ENCODE data around the gene GJB4.
A peak's percentile ranks its signal among the peaks of the same experiment; 100 is the strongest.

Gene GJB4

GRCh38 chr1:34779962-34780361, 20.4 kb downstream of the GJB4 start:
- DNase-seq: no peak

- DNase-seq: no peak
Observed at GRCh38 chr1:34780528-34780927, 21.0 kb downstream of the GJB4 start.

GRCh38 chr1:34781071-34781843, 21.7 kb downstream of the GJB4 start, which contains the start of gene GJB3:
GJB3 (plus strand) TSS chr1:34781214; CDS start chr1:34784763, 3,549 bp downstream.
- no peak for DNase-seq

GRCh38 chr1:34781844-34782391, 22.4 kb downstream of the GJB4 start:
- DNase-seq: no peak

GRCh38 chr1:34784751-34785221, 25.2 kb downstream of the GJB4 start:
- DNase-seq: no peak

GRCh38 chr1:34785231-34785874, 25.8 kb downstream of the GJB4 start:
- no peak for DNase-seq

GRCh38 chr1:34785875-34786470, 26.4 kb downstream of the GJB4 start:
- DNase-seq: no peak

GRCh38 chr1:34786521-34787325, 27.2 kb downstream of the GJB4 start:
- peak; percentile 66 for DNase-seq

- no peak for DNase-seq
Observed at GRCh38 chr1:34787461-34788420, 28.2 kb downstream of the GJB4 start.

GRCh38 chr1:34790985-34791384, 31.4 kb downstream of the GJB4 start:
- no peak for DNase-seq

GRCh38 chr1:34792424-34792823, 32.9 kb downstream of the GJB4 start:
- no peak for DNase-seq

- DNase-seq: no peak
Observed at GRCh38 chr1:34792868-34793727, 33.6 kb downstream of the GJB4 start, which contains the start of gene GJA4. GJA4 (plus strand) TSS chr1:34792999; CDS start chr1:34794214, 1,215 bp downstream.

- no peak for DNase-seq
Observed at GRCh38 chr1:34794001-34794789, 34.7 kb downstream of the GJB4 start.

- DNase-seq: no peak
Observed at GRCh38 chr1:34794790-34795180, 35.2 kb downstream of the GJB4 start.

- DNase-seq: no peak
Observed at GRCh38 chr1:34795916-34796315, 36.4 kb downstream of the GJB4 start.

- DNase-seq: no peak
Observed at GRCh38 chr1:34796990-34797389, 37.5 kb downstream of the GJB4 start.

- DNase-seq: peak; percentile 19
Observed at GRCh38 chr1:34800214-34800613, 40.7 kb downstream of the GJB4 start.

GRCh38 chr1:34803770-34804169, 44.2 kb downstream of the GJB4 start:
- DNase-seq: no peak

- DNase-seq: no peak
Observed at GRCh38 chr1:34806396-34806795, 46.9 kb downstream of the GJB4 start.

All from inflammatory macrophage treated with lipopolysaccharide for 4 hours (primary cell).